ENCODE data around the gene ARMC7.
"Not testable (repeated sequence)": the region's sequence is repeated elsewhere in the genome, so short reads cannot be mapped to it uniquely, and the experiment has no call there.

Gene ARMC7

GRCh38 chr17:75102385-75102821 lies 7.4 kb upstream of the ARMC7 start:
- no peak for DNase-seq (ENCODE audit: low read depth)

DNA sequence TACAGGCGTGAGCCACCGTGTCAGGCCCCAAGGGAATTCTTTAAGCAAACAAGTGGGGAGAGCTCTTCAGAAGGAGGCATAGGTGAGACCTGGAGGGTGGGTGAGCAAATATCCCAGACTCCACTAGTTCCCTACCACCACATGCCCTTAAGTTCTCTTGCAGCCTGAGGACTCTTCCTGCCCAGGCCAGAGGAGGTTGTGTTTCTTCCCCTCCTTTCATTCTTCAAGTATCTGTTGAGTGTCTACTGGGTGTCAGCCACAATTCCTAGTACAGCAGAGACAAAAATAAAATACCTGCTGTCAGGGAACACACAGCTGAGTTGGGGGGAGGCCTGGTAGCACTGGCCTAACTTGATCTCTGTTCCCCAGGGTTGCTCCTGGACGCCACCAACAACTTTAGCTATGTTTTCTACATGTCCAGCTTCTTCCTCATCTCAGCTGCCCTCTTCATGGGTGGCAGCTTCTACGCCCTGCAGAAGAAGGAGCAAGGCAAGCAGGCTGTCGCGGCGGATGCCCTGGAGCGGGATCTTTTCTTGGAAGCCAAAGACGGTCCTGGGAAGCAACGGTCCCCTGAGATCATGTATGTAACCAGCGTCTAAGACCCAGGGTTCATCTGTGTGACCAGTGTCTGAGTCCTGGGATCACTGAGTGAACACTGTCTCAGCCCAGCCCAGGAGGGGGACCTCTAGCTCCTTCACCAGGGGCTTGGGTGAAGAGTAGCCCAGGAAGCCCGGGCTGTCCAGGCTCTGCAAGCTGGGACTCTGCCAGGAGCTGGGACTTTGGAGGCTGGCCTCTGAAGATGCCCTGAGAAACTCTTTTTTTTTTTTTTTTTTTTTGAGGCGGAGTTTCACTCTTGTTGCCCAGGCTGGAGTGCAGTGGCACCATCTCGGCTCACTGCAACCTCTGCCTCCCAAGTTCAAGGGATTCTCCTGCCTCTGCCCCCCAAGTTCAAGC lies 5.9 kb upstream of the ARMC7 start:
- no peak for DNase-seq (ENCODE audit: low read depth)

GRCh38 chr17:75105126-75106080 lies 4.4 kb upstream of the ARMC7 start:
- DNase-seq (ENCODE audit: low read depth), result no peak

DNA sequence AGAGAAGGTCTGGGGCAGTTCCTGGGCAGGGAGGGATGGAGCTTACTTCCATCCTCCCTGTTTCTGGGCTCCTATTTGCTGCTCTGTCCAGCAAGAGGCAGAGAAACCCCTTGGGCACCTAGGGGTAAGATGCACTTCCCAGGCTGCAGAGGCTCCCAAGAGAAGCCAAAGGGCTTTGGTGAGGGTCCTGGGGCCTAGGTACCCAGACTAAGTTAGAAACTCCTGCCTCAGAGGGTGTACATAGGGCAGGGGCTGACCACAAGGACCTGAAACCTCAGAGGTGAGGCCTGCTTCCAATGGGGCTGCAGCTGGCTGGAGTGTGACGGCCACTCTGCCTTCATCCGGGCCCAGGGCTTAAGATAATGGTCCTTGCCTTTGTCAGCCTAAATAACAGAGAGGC lies 1.6 kb upstream of the ARMC7 start:
- DNase-seq (ENCODE audit: low read depth), result no peak

DNA sequence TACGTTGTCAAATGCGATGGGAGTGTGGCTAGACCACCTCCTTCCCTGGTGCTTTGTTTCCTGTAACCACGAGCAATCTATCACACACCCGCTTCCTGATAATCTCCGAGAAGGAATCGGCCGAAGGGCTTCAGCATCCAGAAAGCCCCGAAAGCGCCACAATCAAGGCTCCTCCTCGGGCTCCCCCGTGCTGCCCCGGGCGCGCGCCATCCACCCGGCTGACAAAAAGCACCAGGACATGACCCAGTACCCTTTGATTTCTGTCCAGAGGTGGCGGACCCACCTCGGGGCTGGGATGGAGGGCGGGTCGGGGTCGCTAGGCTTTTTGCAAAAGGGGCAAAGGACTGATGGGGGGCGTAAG lies 743 bp upstream of the ARMC7 start:
- no peak for DNase-seq (ENCODE audit: low read depth)

DNA sequence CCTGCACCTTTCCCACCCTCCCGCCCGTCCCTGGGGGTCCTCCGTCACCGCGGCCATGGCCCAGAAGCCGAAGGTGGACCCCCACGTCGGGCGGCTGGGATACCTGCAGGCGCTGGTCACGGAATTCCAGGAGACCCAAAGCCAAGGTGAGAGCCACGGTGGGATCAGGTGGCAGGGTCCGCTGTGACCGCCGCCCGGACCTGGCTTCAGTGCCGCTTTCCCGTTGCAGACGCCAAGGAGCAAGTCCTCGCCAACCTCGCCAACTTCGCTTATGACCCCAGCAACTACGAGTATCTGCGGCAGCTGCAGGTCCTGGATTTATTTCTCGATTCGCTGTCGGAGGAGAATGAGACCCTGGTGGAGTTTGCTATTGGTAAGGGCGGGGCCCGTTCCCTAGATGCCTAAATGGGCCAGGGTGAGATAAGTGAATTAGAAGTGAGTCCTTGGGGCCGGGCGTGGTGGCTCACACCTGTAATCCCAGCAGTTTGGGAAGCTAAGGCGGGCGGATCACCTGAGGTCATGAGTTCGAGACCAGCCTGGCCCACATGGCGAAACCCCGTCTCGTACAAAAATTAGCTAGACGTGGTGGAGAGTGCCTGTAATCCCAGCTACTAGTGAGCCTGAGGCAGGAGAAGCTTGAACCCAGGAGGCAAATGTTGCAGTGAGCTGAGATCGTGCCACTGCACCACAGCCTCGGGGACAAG lies 617 bp downstream of the ARMC7 start:
- no peak for DNase-seq (ENCODE audit: low read depth)

DNA sequence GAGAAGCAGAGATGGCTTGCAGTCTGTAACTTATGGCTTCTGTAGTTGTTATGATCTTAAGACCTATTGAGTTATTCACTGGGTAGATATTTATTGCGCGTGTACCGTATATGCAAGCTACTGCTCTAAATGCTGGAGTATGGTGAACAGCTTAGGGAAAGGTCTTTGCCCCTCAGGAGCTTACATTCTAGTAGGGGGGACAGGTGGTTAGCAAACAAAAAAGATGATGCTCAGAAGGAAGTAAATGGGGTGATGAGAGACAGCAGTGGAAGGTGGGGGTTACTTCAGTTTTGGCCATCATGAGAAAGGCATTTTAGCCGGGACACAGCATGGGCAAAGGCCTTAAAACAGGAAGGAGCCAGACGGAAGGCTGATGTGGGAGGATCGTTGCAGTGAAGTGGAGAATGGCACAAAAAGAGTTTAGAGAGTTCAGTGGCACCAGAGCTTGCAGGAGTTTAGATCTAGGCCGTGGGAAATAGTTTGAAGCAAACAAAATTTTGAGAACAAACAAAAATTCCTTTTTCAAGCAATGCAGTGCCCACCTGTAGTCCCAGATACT lies 2.1 kb downstream of the ARMC7 start:
- DNase-seq (ENCODE audit: low read depth), result no peak

- peak; percentile 81 for DNase-seq (ENCODE audit: low read depth)
These were observed 4.2 kb downstream of the ARMC7 start for GRCh38 chr17:75113798-75114551.

DNA sequence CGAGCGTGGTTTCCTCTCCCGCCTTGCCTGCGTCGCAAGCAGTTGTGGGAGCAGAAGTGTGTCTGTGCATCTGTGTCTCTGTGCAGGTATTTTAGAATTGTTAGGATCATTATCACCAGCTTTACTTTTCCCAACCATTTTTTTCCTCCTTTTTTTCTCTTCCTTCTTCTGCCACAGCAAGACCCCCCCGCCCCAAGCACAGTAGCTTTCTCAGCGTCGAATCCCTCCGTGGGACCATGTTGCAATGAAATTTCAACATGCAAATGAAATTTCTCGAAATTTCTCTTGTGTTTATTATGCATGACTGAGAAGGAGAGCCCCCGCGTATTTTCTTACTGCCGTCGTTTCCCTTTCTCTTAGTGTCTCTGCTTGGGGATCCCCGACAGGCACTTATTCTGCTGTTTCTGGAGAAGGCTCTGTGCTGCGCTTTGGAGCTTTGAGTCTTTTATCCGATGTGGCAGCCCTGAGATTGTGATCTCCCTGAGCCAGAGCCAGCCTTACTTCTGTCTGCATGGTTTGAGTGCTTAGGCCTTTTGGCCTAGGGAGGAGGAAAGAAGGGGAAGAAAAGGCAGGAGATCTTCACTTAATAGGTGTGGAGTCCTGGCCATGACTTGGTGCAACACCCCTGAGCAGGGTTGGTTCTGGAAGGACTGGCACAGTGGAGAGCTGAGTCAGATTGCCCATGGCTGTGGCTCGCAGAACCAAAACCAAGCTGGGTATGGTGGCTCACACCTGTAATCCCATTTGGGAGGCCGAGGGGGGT lies 5.0 kb downstream of the ARMC7 start:
- DNase-seq (ENCODE audit: low read depth), result no peak

DNA sequence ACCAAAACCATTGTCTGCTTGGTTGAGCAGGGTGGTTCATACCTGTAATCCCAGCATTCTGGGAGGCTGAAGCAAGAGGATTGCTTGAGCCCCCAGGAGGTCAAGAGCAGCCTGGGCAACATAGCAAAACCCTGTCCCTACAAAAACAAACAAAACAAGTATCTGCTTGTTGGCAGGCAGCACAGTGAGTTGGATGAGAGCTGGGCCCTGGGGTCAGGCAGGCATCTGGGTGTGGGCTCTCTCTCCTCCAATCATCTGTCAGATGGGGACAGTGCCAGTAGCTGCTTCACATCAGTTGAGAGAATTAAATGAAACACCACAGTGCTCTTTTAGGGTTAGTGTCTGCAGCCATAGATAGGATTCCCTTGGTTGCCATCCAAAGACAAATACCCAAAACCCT lies 5.8 kb downstream of the ARMC7 start:
- no peak for DNase-seq (ENCODE audit: low read depth)

DNA sequence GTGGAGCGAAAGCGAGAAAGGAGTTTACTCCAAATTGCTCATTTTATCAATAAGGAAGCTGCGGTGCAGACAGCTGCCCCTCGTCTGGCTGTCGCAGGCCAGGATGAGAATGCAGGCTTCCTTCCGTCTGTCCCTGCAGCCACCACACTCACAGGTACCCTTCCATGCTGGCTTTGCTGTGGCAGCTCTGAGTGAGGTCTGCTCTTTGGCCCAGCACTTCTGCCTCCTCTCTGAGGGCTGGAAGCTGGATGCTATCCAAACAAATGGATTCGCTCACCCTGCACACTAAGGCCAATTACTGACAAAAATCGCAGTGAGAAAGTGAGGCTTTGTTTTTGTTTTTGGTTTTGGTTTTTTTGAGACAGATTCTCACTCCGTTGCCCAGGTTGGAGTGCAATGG lies 7.0 kb downstream of the ARMC7 start:
- DNase-seq (ENCODE audit: low read depth), result no peak

- no peak for DNase-seq (ENCODE audit: low read depth)
These were observed 8.5 kb downstream of the ARMC7 start for GRCh38 chr17:75118307-75118706.

GRCh38 chr17:75124041-75124818 lies 14.5 kb downstream of the ARMC7 start:
- DNase-seq (ENCODE audit: low read depth), result peak; percentile 41

DNA sequence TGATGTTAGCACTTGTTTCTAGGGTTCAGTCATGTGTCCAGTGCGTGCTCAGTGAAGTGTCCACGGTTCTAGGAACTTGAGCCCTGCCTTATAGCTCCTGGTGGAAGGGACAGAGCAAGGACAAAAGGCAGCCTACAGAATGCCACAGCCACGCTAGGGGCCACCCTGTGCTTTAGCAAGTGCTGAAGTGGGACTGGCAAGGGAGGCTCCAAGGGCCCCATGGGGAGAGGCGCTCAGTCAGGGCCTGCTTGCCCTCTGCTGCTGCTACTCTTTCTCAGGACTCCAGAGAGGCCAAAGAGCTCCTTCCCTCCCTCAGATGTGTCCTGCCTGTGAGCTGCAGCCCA lies 15.0 kb downstream of the ARMC7 start:
- DNase-seq (ENCODE audit: low read depth), result no peak

DNA sequence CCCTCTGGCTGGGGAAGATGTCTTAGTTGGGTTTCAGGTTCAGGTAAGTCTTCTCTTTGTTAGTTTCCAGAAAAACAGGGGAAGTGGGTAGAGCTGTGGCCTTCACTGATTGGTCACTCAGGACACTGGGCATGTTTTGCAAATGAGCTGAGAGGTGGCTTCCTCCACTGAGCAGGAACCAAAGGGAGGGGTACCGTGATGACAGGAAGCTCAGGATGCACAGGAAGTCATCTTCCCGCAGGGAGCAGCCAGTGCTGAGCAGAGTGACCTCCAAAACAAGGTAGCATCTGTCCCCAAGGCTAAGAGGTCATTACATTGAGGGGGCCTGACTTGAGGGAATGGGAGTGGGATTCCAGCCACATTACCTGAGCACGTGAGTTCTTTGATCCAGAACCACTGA lies 16.2 kb downstream of the ARMC7 start:
- no peak for DNase-seq (ENCODE audit: low read depth)

GRCh38 chr17:75126954-75127353 lies 17.2 kb downstream of the ARMC7 start:
- no peak for DNase-seq (ENCODE audit: low read depth)

DNA sequence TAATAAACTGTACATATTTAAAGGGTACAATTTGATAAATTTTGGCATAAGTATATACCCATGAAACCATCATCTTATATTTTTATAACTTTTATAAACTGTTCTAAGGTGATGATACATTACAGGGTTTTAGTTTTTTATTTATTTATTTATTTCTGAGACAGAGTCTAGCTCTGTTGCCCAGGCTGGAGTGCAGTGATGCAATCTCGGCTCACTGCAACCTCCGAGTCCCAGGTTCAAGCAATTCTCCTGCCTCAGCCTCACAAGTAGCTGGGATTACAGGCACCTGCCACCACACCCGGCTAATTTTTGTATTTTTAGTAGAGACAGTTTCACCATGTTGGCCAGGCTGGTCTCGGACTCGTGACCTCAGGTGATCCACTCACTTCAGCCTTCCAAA lies 18.2 kb downstream of the ARMC7 start:
- DNase-seq (ENCODE audit: low read depth), result not testable (repeated sequence)

DNA sequence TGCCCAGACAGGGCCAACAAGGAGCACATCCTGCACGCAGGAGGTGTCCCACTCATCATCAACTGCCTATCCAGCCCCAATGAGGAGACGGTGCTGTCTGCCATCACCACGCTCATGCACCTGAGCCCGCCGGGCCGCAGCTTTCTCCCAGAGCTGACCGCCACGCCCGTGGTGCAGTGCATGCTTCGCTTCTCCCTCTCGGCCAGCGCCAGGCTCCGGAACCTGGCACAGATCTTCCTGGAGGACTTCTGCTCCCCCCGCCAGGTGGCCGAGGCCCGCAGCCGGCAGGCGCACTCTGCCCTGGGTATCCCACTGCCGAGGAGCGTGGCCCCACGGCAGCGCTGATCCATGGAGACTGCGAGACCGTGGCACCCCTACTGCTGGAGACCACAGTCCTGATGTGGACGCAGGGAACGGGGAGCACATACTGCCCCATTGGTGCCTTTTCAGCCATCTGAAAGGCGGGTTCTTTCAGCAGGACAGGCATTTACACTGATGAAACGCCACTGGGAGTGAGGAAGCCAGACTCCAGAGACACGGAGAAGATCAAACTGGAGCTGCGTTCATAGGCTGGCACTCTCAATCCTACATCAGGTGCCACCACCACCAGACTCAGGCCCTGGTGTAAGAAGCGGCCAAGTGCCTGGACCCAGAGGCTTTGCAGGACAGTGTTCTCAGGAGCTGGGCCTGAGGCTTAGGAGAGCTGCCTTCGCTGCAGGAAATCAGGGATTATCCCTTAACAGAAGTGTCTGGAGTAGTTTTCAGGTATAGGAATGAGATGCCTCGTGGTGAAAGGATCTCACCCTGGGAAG lies 19.1 kb downstream of the ARMC7 start:
- no peak for DNase-seq (ENCODE audit: low read depth)

GRCh38 chr17:75129576-75129975 lies 19.8 kb downstream of the ARMC7 start:
- DNase-seq (ENCODE audit: low read depth), result no peak
